ENCODE results near the gene GRB10.

GRB10 gene

DNA sequence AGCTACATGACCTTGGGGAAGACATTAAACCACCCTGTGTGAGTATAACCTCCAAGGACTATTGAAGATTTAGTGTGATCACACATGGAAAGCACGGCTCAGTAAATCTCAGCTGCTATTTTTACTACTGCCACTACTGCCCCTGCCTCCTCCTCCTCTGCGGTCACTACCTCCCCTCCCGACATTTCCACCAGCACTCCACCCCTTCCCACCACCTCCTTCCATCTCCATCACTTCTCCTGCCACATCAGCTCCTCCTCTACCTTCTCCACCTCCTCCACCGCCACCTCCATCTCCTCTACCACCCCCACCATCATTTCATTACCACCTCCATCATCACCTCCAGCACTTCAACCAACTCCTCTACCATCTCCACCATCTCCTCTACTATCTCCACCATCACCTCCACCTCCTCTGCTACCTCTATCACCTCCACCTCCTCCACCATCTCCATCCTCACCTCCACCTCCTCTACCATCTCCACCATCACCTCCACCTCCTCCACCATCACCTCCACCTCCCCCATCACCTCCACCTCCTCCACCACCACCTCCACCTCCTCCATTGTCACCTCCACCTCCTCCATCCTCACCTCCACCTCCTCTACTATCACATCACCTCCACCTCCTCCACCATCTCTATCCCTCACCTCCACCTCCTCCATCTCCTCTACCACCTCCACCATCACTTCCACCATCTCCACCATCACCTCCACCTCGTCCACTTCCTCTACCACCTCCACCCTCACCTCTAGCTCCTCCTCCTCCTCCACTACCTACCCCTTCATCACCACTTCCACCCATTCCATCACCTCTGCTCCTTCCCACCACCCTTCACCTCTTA lies 69.4 kb downstream of the GRB10 start:
- Histone ChIP-seq H3K36me3 (no peaks in the 10 kb centered on the region), H3K9me3 (ENCODE audit: severe bottlenecking) (no peaks in the 10 kb centered on the region), H3K4me3 (ENCODE audit: low read depth, low read length) (no peak overlapping the region), H3K27ac (no peak overlapping the region), H3K27me3 (ENCODE audit: insufficient read depth, low read depth, severe bottlenecking) (no peaks in the 10 kb centered on the region)
- no peak for DNase-seq
- TF ChIP-seq CTCF (IDR thresholded peaks at IDR 0.05; ENCODE audit: low read depth, low read length), result no peak

- no peaks in the 10 kb centered on the region for H3K27me3 ChIP-seq (ENCODE audit: insufficient read depth, low read depth, severe bottlenecking)
- no peak for TF ChIP-seq CTCF (IDR thresholded peaks at IDR 0.05; ENCODE audit: low read depth, low read length)
- no peaks in the 10 kb centered on the region for H3K36me3 ChIP-seq
- no peaks in the 10 kb centered on the region for H3K9me3 ChIP-seq (ENCODE audit: severe bottlenecking)
- no peak overlapping the region for H3K27ac ChIP-seq
- DNase-seq, result no peak
- no peak overlapping the region for H3K4me3 ChIP-seq (ENCODE audit: low read depth, low read length)
These were observed 70.2 kb downstream of the GRB10 start for GRCh38 chr7:50712252-50713122.

DNA sequence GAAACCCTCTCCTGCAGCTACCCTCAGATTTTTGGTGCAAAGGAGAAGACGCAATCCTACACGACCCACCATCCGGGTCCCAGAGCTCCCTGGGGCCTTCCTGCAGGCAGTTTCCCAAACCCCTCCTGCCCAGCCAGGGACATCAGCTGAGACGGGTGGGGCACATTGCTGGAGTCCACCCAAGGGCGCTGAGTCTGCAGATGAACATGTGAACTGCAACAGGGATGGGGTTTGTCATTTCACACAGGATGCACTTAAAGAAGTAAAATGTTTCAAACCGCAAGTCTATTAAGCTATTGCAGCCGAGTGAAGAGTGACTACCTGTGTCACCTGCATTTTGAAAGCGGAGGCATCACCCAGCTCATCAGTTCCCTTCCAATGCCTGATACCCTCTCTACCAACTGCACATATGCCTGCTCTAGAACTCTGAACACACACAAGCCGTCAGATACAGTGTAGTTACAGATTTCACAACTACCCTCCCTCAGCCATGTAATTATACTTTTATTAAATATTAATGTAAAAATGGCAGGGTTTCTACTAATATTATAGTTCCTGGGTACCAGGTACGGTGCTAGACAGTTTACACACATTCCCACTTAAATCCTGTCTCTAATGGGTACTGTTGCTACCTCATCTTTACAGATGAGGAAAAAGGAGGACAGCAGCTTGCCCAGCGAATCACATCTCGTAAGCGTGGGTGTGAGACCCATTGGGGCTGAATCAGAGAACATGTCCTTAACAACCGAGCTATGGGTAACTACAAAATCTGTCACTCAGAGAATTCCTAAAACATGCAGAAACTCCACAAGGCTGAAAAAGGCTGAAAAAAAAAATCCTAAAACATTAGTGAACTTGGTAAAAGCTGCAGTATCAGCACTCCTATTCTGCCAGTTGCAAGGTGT lies 71.2 kb downstream of the GRB10 start:
- TF ChIP-seq CTCF (IDR thresholded peaks at IDR 0.05; ENCODE audit: low read depth, low read length), result no peak
- Histone ChIP-seq H3K9me3 (ENCODE audit: severe bottlenecking) (no peaks in the 10 kb centered on the region), H3K27ac (no peak overlapping the region), H3K4me3 (ENCODE audit: low read depth, low read length) (no peak overlapping the region), H3K27me3 (ENCODE audit: insufficient read depth, low read depth, severe bottlenecking) (no peaks in the 10 kb centered on the region), H3K36me3 (no peaks in the 10 kb centered on the region)
- DNase-seq, result no peak

- H3K4me3 ChIP-seq (ENCODE audit: low read depth, low read length), result no peak overlapping the region
- no peak for DNase-seq
- H3K27me3 ChIP-seq (ENCODE audit: insufficient read depth, low read depth, severe bottlenecking), result no peaks in the 10 kb centered on the region
- TF ChIP-seq CTCF (IDR thresholded peaks at IDR 0.05; ENCODE audit: low read depth, low read length), result no peak
- H3K9me3 ChIP-seq (ENCODE audit: severe bottlenecking), result no peaks in the 10 kb centered on the region
- no peak overlapping the region for H3K27ac ChIP-seq
- no peaks in the 10 kb centered on the region for H3K36me3 ChIP-seq
These were observed 72.1 kb downstream of the GRB10 start for GRCh38 chr7:50710441-50711154.

GRCh38 chr7:50709151-50709550 lies 73.5 kb downstream of the GRB10 start:
- no peak for TF ChIP-seq CTCF (IDR thresholded peaks at IDR 0.05; ENCODE audit: low read depth, low read length)
- DNase-seq, result no peak
- no peak overlapping the region for H3K4me3 ChIP-seq (ENCODE audit: low read depth, low read length)
- H3K27me3 ChIP-seq (ENCODE audit: insufficient read depth, low read depth, severe bottlenecking), result no peaks in the 10 kb centered on the region
- H3K36me3 ChIP-seq, result no peaks in the 10 kb centered on the region
- H3K9me3 ChIP-seq (ENCODE audit: severe bottlenecking), result no peaks in the 10 kb centered on the region
- no peak overlapping the region for H3K27ac ChIP-seq
